CD4-positive, alpha-beta memory T cell (primary cell): Measurements from ENCODE around the gene SAMD9. TPM values are rescaled to one million over a fixed set of nuclear protein-coding genes. Genes with fewer than 3 reads are reported as not detected.
"Not testable (repeated sequence)": the region's sequence is repeated elsewhere in the genome, so short reads cannot be mapped to it uniquely, and the experiment has no call there.

Experiments
- CTCF ChIA-PET: fragments of 350-600 bp; sonication (Branson Sonifier 250); formaldehyde crosslinking; loops from one replicate; lab custom pipeline; 2021; ENCODE audit warnings: inconsistent platforms; ENCODE audit not compliant: partially characterized antibody; lab: Charles Lee
- POLR2A ChIA-PET: fragments of 350-600 bp; sonication (Branson Sonifier 250); formaldehyde crosslinking; loops from one replicate; lab custom pipeline; 2021; ENCODE audit not compliant: partially characterized antibody; lab: Charles Lee
- DNase-seq, 5 donors: peaks; one replicate each; pipeline versions ENCODE4 v3.0.0 to v3.0.0-alpha.2; 2020 to 2022; ENCODE audit warnings: mixed read lengths in 1 of 5
- H3K27ac ChIP-seq: one replicate; pipeline ENCODE4 v1.7.0; 2013; ENCODE audit warnings: low read depth, low read length
- H3K27me3 ChIP-seq: 2 replicates; pipeline ENCODE4 v1.7.0; 2013; ENCODE audit warnings: mild to moderate bottlenecking, low read length, moderate library complexity; ENCODE audit not compliant: insufficient read depth
- H3K36me3 ChIP-seq: 2 replicates; pipeline ENCODE4 v1.7.0; 2013; ENCODE audit warnings: mild to moderate bottlenecking, low read length, moderate library complexity; ENCODE audit not compliant: insufficient read depth
- H3K4me1 ChIP-seq: 2 replicates; pipeline ENCODE4 v1.7.0; 2013; ENCODE audit warnings: mild to moderate bottlenecking, low read length, moderate library complexity; ENCODE audit not compliant: insufficient read depth
- H3K4me3 ChIP-seq, 2 donors: one replicate each; pipeline ENCODE4 v1.7.0; 2013; ENCODE audit warnings: low read length in 2 of 2, mild to moderate bottlenecking in 1 of 2
- H3K9me3 ChIP-seq, 2 donors: one replicate each; pipeline ENCODE4 v1.7.0; 2013; ENCODE audit warnings: low read length in 2 of 2, control low read depth in 1 of 2; ENCODE audit not compliant: control insufficient read depth in 1 of 2
- H3K27ac Mint-ChIP-seq, 7 donors: one replicate each; pipeline ENCODE4 v1.8.0; 2020 to 2021; ENCODE audit warnings: mixed read lengths in 7 of 7, mild to moderate bottlenecking in 6 of 7, inconsistent platforms in 3 of 7, moderate library complexity in 3 of 7
- H3K27me3 Mint-ChIP-seq, 2 donors: one replicate each; pipeline ENCODE4 v1.8.0; 2020 to 2021; ENCODE audit warnings: mixed read lengths in 2 of 2
- H3K36me3 Mint-ChIP-seq, 2 donors: one replicate each; pipeline ENCODE4 v1.8.0; 2020 to 2021; ENCODE audit warnings: mixed read lengths in 2 of 2, inconsistent platforms in 1 of 2, mild to moderate bottlenecking in 1 of 2
- H3K4me1 Mint-ChIP-seq, 4 donors: one replicate each; pipeline ENCODE4 v1.8.0; 2020 to 2021; ENCODE audit warnings: mixed read lengths in 4 of 4, mild to moderate bottlenecking in 1 of 4
- H3K4me3 Mint-ChIP-seq, 8 donors: one replicate each; pipeline ENCODE4 v1.8.0; 2020 to 2021; ENCODE audit warnings: mixed read lengths in 8 of 8, mild to moderate bottlenecking in 7 of 8, moderate library complexity in 6 of 8, inconsistent platforms in 3 of 8
- H3K9me3 Mint-ChIP-seq, 8 donors: one replicate each; pipeline ENCODE4 v1.8.0; 2020 to 2021; ENCODE audit warnings: mixed read lengths in 8 of 8, mild to moderate bottlenecking in 5 of 8, inconsistent platforms in 3 of 8, moderate library complexity in 1 of 8
- intact Hi-C: fragments of 100-400 bp; cut with micrococcal nuclease; formaldehyde crosslinking; loops from one replicate; pipeline ENCODE4 v1.15.1; 2023
- polyA plus RNA-seq, 2 donors: library from polyadenylated mRNA; unstranded; fragments of 300-500 nt; fragmentation: Illumina TruSeq; gene quantifications; one replicate each; pipeline ENCODE4 v1.2.3, GENCODE V29; 2021
- total RNA-seq, 2 experiments: library from RNA; stranded (reverse); gene quantifications; one replicate each; pipeline ENCODE4 v1.2.3, GENCODE V29; 2021

The SAMD9 gene
- total and polyA plus RNA-seq, 4 experiments from 2014 or later = 13.3 to 56.6 (median 39.5) TPM

- H3K9me3 Mint-ChIP-seq = no peaks in the 10 kb centered on the region
- DNase-seq = no peak
- Histone ChIP-seq H3K36me3 (peaks cover 45% of the 10 kb centered on the region), H3K9me3 (no peaks in the 10 kb centered on the region), H3K27ac (no peak overlapping the region), H3K4me1 (peaks cover 30% of the 10 kb centered on the region), H3K27me3 (no peaks in the 10 kb centered on the region), H3K4me3 (no peak overlapping the region)
- H3K36me3 Mint-ChIP-seq = peaks cover 25 to 30% of the 10 kb centered on the region in 2 donors
- ChIA-PET POLR2A (interaction anchor here (1.7 to 3.1 kb wide), 2 partner anchors 8 to 28 kb away, joined by 4 to 10 read pairs; partner anchors contain the start of gene SAMD9), CTCF (interaction anchor here (0.9 to 1.6 kb wide), 3 partner anchors 8 to 81 kb away, joined by 3 to 6 read pairs (median 4); partner anchors contain the start of gene HEPACAM2)
- no peaks in the 10 kb centered on the region for H3K27me3 Mint-ChIP-seq
- H3K4me3 Mint-ChIP-seq = peak overlapping the region in 3 of 8 donors; percentile 46 to 97 (median 56)
- H3K4me1 Mint-ChIP-seq = peaks cover 29 to 41% (median 33%) of the 10 kb centered on the region in 4 donors
- intact Hi-C loops = no loop called here
- no peak overlapping the region for H3K27ac Mint-ChIP-seq
These were observed 27.6 kb upstream of the SAMD9 start for GRCh38 chr7:93145354-93145753.

DNA sequence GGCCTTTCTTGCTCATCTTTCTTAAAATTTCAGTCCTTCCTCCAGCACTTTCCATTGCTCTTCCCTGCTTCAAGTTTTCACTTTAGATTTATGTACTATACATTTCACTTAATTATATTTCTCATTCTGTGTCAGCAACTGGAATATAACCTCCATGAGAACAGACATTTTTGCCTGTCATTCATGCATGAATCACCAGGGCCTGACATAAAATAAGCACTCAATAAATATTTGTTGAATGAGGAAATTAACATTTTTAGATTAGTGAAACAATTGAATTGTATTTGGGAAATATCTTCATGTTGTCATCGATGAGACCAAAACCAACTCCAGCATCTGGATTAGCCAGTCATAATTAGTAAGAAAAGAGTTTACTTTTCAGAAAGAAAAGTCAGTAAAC lies 24.3 kb upstream of the SAMD9 start:
- intact Hi-C loops = no loop called here
- Histone ChIP-seq H3K27ac (no peak overlapping the region), H3K4me1 (peaks cover 23% of the 10 kb centered on the region), H3K4me3 (no peak overlapping the region), H3K36me3 (peaks cover 64% of the 10 kb centered on the region), H3K27me3 (no peaks in the 10 kb centered on the region), H3K9me3 (peaks cover 0 to 5% of the 10 kb centered on the region in 2 donors)
- Mint-ChIP-seq H3K9me3 (peaks cover 0 to 11% (median 8%) of the 10 kb centered on the region in 8 donors), H3K27me3 (no peaks in the 10 kb centered on the region), H3K4me3 (no peak overlapping the region), H3K36me3 (peaks cover 36 to 41% of the 10 kb centered on the region in 2 donors), H3K27ac (no peak overlapping the region), H3K4me1 (peaks cover 18 to 26% (median 23%) of the 10 kb centered on the region in 4 donors)
- ChIA-PET POLR2A (no interaction called here), CTCF (no interaction called here)
- no peak for DNase-seq

DNA sequence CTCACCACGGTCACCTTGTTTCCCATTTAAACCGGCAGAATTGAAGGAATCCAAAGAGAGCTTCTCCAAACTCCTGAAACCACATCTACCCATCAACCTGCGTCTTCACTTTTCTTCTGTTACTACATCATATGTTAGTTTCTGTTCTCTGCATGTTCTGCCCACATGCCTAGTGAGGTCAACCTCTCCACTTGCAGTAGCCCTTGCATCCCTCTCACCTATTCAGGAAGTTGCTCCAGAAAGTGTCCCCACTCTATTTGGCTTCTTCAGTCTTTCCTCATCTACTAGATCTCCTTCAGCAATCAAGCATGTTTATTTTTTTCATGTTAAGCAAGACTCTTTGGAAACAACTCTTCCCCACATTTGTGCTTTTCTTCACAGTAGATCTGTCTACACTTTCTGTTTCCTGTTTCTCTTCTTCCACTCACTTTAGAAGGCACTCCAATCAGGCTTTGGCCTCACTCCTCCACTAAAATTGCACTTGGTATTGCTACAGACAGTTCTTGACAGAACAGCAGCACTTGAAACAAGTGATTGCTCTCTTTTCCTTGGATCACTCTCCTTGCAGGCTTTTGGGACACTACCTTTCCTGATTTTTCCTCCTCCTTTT lies 22.9 kb upstream of the SAMD9 start:
- H3K4me1 Mint-ChIP-seq = peaks cover 9 to 12% (median 10%) of the 10 kb centered on the region in 4 donors
- POLR2A ChIA-PET = no interaction called here
- DNase-seq = no peak

DNA sequence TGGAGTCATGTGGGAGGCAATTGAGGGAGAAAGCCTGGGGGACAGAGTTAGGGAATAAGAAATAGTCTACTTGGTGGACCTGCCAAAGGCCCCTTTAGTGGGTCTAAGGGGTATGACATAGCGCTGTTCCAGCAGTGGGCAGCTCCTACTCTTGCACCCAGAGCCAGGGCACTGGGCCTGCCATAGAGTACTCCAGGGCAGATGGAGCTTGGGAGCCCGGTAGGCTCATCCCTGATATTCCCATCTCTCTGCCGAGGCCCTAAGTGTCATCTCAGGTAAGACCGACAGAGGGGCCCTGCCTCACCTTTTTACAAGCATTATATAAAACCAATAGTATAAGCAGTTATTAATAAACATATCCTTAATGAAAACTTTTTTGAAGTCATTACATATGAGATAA lies 20.8 kb upstream of the SAMD9 start:
- CTCF ChIA-PET = no interaction called here

More for the DNA sequence above, 22.9 kb upstream of the SAMD9 start:
- CTCF ChIA-PET = no interaction called here
- peaks cover 38 to 45% of the 10 kb centered on the region in 2 donors for H3K36me3 Mint-ChIP-seq
- H3K27ac ChIP-seq = no peak overlapping the region
- H3K27me3 ChIP-seq = no peaks in the 10 kb centered on the region
- intact Hi-C loops = no loop called here
- H3K4me1 ChIP-seq = peaks cover 9% of the 10 kb centered on the region
- no peak overlapping the region for H3K27ac Mint-ChIP-seq
- peaks cover 0 to 9% of the 10 kb centered on the region in 2 donors for H3K9me3 ChIP-seq
- peaks cover under 1 to 24% (median 19%) of the 10 kb centered on the region in 8 donors for H3K9me3 Mint-ChIP-seq
- H3K4me3 ChIP-seq = no peak overlapping the region
- no peak overlapping the region for H3K4me3 Mint-ChIP-seq
- H3K27me3 Mint-ChIP-seq = no peaks in the 10 kb centered on the region
- peaks cover 75% of the 10 kb centered on the region for H3K36me3 ChIP-seq

GRCh38 chr7:93133005-93133404 lies 15.2 kb upstream of the SAMD9 start:
- Histone ChIP-seq H3K27me3 (no peaks in the 10 kb centered on the region), H3K4me1 (no peaks in the 10 kb centered on the region), H3K4me3 (no peak overlapping the region), H3K36me3 (peaks cover 24% of the 10 kb centered on the region), H3K9me3 (peaks cover 0 to 31% of the 10 kb centered on the region in 2 donors), H3K27ac (no peak overlapping the region)
- CTCF ChIA-PET = no interaction called here
- POLR2A ChIA-PET = no interaction called here
- H3K36me3 Mint-ChIP-seq = peaks cover 48 to 55% of the 10 kb centered on the region in 2 donors
- H3K27ac Mint-ChIP-seq = no peak overlapping the region
- DNase-seq = no peak
- H3K4me1 Mint-ChIP-seq = peaks cover 0 to 4% (median 0%) of the 10 kb centered on the region in 4 donors
- H3K4me3 Mint-ChIP-seq = no peak overlapping the region
- intact Hi-C loops = no loop called here
- no peaks in the 10 kb centered on the region for H3K27me3 Mint-ChIP-seq
- peaks cover 10 to 93% (median 78%) of the 10 kb centered on the region in 8 donors for H3K9me3 Mint-ChIP-seq

More for the DNA sequence above, 20.8 kb upstream of the SAMD9 start:
- Histone ChIP-seq H3K27ac (no peak overlapping the region), H3K4me1 (no peaks in the 10 kb centered on the region), H3K4me3 (no peak overlapping the region), H3K27me3 (no peaks in the 10 kb centered on the region), H3K9me3 (peaks cover 0 to 23% of the 10 kb centered on the region in 2 donors), H3K36me3 (peaks cover 68% of the 10 kb centered on the region)
- no peak overlapping the region for H3K4me3 Mint-ChIP-seq
- no peak for DNase-seq
- H3K27me3 Mint-ChIP-seq = no peaks in the 10 kb centered on the region
- no peak overlapping the region for H3K27ac Mint-ChIP-seq
- peaks cover 0 to 7% (median 5%) of the 10 kb centered on the region in 4 donors for H3K4me1 Mint-ChIP-seq
- peaks cover 4 to 45% (median 37%) of the 10 kb centered on the region in 8 donors for H3K9me3 Mint-ChIP-seq
- H3K36me3 Mint-ChIP-seq = peaks cover 46 to 51% of the 10 kb centered on the region in 2 donors
- POLR2A ChIA-PET = no interaction called here
- intact Hi-C loops = no loop called here

- peaks cover 0 to 27% of the 10 kb centered on the region in 2 donors for H3K9me3 ChIP-seq
- H3K4me1 ChIP-seq = no peaks in the 10 kb centered on the region
- H3K27ac ChIP-seq = no peak overlapping the region
- H3K36me3 ChIP-seq = peaks cover 21% of the 10 kb centered on the region
- Mint-ChIP-seq H3K36me3 (peaks cover 40 to 50% of the 10 kb centered on the region in 2 donors), H3K4me1 (peaks cover 0 to 4% (median 0%) of the 10 kb centered on the region in 4 donors), H3K27ac (peak overlapping the region in 1 of 7 donors; percentile 50), H3K4me3 (no peak overlapping the region), H3K9me3 (peaks cover 10 to 97% (median 80%) of the 10 kb centered on the region in 8 donors), H3K27me3 (no peaks in the 10 kb centered on the region)
- intact Hi-C loops = no loop called here
- no peaks in the 10 kb centered on the region for H3K27me3 ChIP-seq
- ChIA-PET CTCF (no interaction called here), POLR2A (interaction anchor here (0.6 kb wide), 1 partner anchor 15 kb away, joined by 3 read pairs; the partner anchor contains the start of gene SAMD9)
- H3K4me3 ChIP-seq = no peak overlapping the region
- DNase-seq = no peak
These were observed 14.4 kb upstream of the SAMD9 start for GRCh38 chr7:93132216-93132615.

DNA sequence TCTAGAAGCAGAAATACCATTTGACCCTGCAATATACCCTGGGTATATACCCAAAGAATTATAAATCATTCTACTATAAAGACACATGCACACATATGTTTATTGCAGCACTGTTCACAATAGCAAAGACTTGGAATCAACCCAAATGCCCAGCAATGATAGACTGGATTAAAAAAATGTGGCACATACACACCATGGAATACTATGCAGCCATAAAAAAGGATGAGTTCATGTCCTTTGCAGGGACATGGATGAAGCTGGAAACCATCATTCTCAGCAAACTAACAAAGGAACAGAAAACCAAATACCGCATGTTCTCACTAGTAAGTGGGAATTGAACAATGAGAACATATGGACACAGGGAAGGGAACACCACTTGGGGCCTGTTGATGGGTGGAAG lies 9.2 kb upstream of the SAMD9 start:
- H3K4me1 ChIP-seq, CTCF ChIA-PET, H3K9me3 ChIP-seq, POLR2A ChIA-PET, H3K27me3 ChIP-seq, H3K36me3 ChIP-seq, DNase-seq, H3K4me3 ChIP-seq, H3K27ac Mint-ChIP-seq, H3K27me3 Mint-ChIP-seq, H3K4me1 Mint-ChIP-seq, H3K27ac ChIP-seq, H3K4me3 Mint-ChIP-seq, intact Hi-C loops: not testable (repeated sequence)
- Mint-ChIP-seq H3K9me3 (peaks cover 11 to 94% (median 76%) of the 10 kb centered on the region in 8 donors), H3K36me3 (peaks cover 25 to 27% of the 10 kb centered on the region in 2 donors)
